Omental fat pad (tissue), 4 donors: ENCODE data around the gene DSC2. TPM values are rescaled to one million over a fixed set of nuclear protein-coding genes. Genes with fewer than 3 reads are reported as not detected.

Experiments
- ATAC-seq: fragments of 150-250 bp; one replicate; pipeline ENCODE4 v1.9.1; 2016; ENCODE audit warnings: mild to moderate bottlenecking, moderate library complexity; ENCODE audit not compliant: low FRiP score
- DNase-seq: peaks from one replicate; pipeline ENCODE4 v3.0.0-alpha.2; 2019; ENCODE audit warnings: low spot score
- CTCF ChIP-seq, 3 donors: fragments of 450-650 bp; IDR thresholded peaks; one replicate each; pipeline ENCODE4 v1.5.1; 2016 to 2017; ENCODE audit warnings: antibody characterized with exemption in 3 of 3, mild to moderate bottlenecking in 3 of 3, moderate library complexity in 2 of 3
- total RNA-seq, 4 donors: library from RNA; depleted of rRNA; stranded (reverse); fragments of >200 nt; gene quantifications; one replicate each; pipeline ENCODE4 v1.1.0, GENCODE V29; 2016

Gene DSC2
- total RNA-seq, 4 donors from 2014 or later = 10.9 to 15.1 (median 12.4) TPM

- ATAC-seq (no peak), DNase-seq (no peak)
- TF ChIP-seq CTCF (IDR thresholded peaks at IDR 0.05) = no peak
These were observed 54.0 kb downstream of the DSC2 start for GRCh38 chr18:31048216-31048615.

GRCh38 chr18:31046916-31047315 is 55.3 kb downstream of the DSC2 start:
- no peak for TF ChIP-seq CTCF (IDR thresholded peaks at IDR 0.05)
- DNase-seq = no peak
- ATAC-seq = no peak

GRCh38 chr18:31045599-31045998 is 56.6 kb downstream of the DSC2 start:
- TF ChIP-seq CTCF (IDR thresholded peaks at IDR 0.05) = no peak
- DNase-seq = no peak
- no peak for ATAC-seq

- no peak for ATAC-seq
- DNase-seq = no peak
- no peak for TF ChIP-seq CTCF (IDR thresholded peaks at IDR 0.05)
These were observed 57.3 kb downstream of the DSC2 start for GRCh38 chr18:31044926-31045325.

- ATAC-seq = no peak
These were observed 58.5 kb downstream of the DSC2 start for GRCh38 chr18:31043709-31044108.

GRCh38 chr18:31042406-31043181 is 59.6 kb downstream of the DSC2 start, which contains the start of gene DSC3:
Gene DSC3, minus strand, starts transcription at chr18:31042742. Its CDS starts 82 bp downstream, at chr18:31042660.
- ATAC-seq (peak; percentile 62), DNase-seq (peak; percentile 25)
- no peak for TF ChIP-seq CTCF (IDR thresholded peaks at IDR 0.05)

More at GRCh38 chr18:31043709-31044108, 58.5 kb downstream of the DSC2 start:
- TF ChIP-seq CTCF (IDR thresholded peaks at IDR 0.05) = no peak
- DNase-seq = no peak

- ATAC-seq (peak; percentile 48), DNase-seq (no peak)
- TF ChIP-seq CTCF (IDR thresholded peaks at IDR 0.05) = no peak
These were observed 60.2 kb downstream of the DSC2 start for GRCh38 chr18:31042084-31042405.
